Cortex of kidney (tissue), 1 donor: ENCODE data around the gene EEF2.

Experiments used
- DNase-seq: peaks from one replicate; lab custom pipeline; 2025; lab: John Stamatoyannopoulos, UW

Gene EEF2

GRCh38 chr19:3984584-3984907 is 717 bp downstream of the EEF2 start:
- no peak for DNase-seq

- no peak for DNase-seq
Observed at GRCh38 chr19:3983936-3984583, 1.2 kb downstream of the EEF2 start.

- no peak for DNase-seq
Observed at GRCh38 chr19:3983542-3983914, 1.7 kb downstream of the EEF2 start.

DNA sequence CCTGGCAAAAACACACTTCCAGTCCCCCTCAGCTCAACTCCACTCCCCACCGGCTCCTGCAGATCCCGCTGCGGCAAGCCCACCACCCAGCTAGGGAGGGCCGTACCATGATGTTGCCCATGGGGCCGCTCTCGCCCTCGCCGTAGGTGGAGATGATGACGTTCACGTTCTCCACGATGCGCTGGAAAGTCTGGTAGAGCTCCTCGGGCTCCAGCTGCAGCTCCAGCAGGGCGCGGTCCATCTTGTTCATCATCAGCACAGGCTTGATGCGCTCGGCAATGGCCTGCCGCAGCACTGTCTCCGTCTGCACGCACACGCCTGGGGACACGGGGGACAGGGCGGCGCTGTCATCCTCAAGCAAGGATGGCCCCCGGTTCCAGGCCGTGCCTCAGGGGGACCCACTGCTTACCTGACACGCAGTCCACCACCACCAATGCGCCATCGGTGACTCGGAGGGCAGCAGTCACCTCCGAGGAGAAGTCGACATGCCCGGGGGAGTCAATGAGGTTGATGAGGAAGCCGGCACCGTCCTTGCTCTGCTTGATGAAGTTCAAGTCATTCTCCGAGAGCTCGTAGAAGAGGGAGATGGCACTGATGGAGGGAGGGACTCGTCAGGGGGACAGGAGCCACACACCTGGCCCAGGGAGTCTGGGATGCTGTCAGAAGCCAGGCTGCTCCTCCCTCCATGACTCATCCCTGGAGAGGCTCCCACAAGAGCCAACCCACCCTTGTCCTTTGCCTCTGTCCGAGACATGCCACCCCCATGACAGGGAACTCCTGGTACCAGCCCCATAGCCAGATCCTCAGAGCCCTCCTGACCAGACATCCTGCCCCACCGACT is 2.3 kb downstream of the EEF2 start:
- no peak for DNase-seq

- DNase-seq, result no peak
Observed at GRCh38 chr19:3981736-3982681, 3.3 kb downstream of the EEF2 start.

DNA sequence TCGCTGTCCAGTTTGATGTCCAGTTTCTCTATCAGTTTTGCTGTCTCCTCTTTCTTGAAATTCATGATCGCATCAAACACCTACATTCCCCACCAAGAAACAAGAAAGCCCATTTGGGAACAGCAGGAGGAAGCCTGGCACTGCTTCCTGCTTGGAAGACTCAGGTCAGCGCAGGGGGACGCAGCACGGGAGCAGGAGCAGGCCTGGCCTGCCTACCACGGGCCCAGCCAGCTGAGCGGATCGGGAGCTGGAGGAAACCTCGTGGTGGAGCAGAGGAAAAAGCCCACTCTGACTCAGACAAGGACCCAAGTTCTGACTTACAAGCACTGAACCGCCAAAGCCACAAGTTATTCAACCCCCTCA is 3.9 kb downstream of the EEF2 start:
- no peak for DNase-seq

GRCh38 chr19:3980353-3981251 is 4.7 kb downstream of the EEF2 start:
- DNase-seq, result no peak

GRCh38 chr19:3979674-3980352 is 5.5 kb downstream of the EEF2 start:
- DNase-seq, result no peak

GRCh38 chr19:3979289-3979673 is 6.0 kb downstream of the EEF2 start:
- DNase-seq, result no peak

DNA sequence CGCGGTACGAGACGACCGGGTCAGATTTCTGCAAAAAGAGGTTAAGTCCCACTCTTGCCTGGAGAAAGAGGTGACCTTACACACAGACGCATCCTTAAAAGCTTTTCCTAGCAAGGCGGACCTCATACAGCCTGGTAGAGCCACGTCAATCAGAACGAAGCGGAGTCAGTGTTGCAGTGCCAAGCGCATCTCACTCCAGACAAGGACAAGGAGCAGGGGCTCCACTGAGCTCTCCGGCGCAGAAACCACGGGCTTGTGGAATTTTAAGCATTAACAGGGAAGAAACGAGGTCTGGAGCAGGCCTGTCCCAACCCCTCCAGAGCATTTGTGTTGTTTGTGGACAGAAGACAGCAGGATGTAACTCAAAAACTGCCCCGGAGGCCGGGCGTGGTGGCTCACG is 7.1 kb downstream of the EEF2 start:
- no peak for DNase-seq

DNA sequence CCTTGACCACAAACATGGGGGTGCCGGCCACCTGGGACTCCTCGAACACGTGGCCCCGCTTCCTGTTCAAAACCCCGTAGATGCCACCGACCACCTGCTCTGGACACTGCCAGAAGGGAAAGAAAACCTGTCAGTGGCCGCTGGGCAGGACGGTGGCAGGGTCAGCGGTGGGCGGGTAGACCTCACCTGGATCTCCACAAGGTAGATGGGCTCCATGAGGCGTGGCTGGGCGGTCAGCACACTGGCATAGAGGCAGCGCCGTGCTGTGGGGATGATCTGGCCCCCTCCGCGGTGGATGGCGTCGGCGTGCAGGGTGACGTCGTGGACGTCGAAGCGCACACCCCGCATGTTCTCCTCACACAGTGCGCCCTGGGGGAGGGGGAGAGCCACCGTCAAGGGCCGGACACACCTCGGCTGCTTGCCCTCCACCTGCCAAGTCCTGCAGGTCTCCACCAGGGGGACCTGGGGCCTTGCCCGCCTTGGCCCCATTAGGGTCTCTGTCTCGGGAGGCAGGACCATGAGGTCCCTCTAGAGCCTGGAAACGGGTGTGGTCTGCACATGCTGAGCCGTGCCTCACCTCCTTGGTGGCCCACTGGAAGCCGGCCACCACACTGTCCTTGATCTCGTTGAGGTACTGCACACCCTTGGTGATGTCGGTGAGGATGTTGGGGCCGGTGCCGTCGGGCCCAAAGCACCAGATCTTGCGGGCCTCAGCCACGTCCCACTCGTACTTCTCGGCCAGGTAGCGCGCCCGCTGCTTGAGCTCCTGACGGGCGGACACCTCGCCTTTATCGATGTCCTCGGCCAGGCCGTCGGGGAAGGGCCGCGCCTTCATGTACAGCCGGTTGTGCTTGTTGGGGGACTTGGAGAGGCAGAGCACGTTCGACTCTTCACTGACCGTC is 7.8 kb downstream of the EEF2 start:
- DNase-seq, result no peak

DNA sequence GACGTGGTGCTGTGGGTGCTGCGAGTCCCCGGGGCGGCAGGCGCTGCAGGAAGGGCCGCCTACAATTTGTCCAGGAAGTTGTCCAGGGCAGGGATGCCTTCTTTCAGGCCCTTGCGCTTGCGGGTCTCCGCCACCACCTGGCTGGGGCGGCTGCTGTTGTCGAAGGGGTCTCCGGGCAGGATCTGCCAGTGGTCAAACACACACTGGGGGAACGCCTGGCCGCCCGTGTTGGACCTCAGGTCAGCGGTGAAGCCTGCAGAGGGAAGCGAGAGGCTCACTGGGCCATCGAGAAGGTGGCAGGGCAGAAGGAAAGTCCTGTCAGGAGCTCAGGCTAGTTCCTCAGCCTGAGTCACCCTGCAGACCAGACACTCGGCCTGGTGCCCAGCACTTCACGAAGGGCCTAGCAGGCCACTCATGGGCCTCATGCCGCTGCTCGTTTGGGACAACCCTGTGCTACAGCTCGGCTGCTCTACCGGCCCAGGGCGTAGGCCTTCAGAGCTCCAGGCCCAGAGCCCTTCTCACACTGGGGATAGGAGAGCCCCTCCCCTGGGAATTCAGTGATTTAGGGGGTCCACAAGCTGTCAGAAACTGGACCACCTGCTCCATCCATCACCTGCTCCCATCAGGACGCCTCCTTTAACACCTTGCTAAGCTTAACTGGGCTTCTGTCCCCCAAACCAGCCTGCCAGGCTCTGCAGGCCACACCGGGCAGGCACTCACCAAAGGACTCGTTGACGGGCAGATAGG is 8.6 kb downstream of the EEF2 start:
- DNase-seq, result no peak

DNA sequence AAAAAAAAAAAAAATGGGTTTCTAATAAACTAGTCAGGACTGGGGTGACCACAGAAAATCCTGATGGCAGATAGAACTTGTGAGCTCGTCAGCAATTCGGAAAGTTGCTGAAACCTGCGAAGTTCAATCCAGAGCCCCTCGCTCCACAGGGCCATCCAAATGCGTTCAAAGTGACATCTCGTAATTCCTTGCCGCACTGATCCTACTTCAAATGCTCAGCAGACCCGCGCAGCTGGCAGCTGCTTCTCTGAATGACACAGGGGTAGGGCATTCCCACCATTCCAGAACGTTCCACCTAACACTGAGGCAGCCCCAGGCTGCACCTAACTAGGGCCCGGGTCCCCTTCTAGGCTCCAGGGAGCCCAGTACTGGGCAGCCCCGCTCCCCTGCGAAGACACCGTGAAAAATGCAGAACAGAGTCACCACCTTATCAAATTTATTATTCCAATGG is 9.6 kb downstream of the EEF2 start:
- DNase-seq, result no peak

DNA sequence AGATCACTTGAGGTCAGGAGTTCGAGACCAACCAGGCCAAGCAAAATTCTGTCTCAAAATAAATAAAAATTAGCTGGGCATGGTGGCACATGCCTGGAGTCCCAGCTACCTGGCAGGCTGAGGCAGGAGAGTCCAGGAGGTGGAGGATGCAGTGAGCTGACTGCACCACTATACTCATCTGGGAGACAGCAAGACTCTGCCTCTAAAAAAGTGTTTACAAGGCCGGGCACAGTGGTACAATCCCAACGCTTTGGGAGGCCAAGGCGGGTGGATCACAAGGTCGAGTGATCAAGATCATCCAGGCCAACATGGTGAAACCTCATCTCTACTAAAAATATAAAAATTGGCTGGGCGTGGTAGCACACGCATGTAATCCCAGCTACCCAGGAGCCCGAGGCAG is 10.1 kb downstream of the EEF2 start:
- DNase-seq, result no peak

GRCh38 chr19:3970808-3971598 is 14.3 kb downstream of the EEF2 start, which contains the start of gene DAPK3:
DAPK3 (minus strand) TSS chr19:3971099; CDS start chr19:3969735, 1,364 bp downstream.
- DNase-seq, result no peak

- DNase-seq, result no peak
Observed at GRCh38 chr19:3970313-3970807, 14.9 kb downstream of the EEF2 start.

GRCh38 chr19:3969435-3970312 is 15.6 kb downstream of the EEF2 start:
- no peak for DNase-seq
